Sigmoid colon (tissue), 4 donors: ENCODE results near the gene EXOC1.

Experiments
- POLR2A ChIP-seq, 2 donors: fragments of 450-650 bp; IDR thresholded peaks; one replicate each; pipeline ENCODE4 v1.6.1; 2016; ENCODE audit warnings: antibody characterized with exemption in 2 of 2, mild to moderate bottlenecking in 2 of 2, moderate library complexity in 2 of 2
- POLR2AphosphoS5 ChIP-seq, 4 donors: sonication (generic); formaldehyde crosslinking; IDR thresholded peaks; one replicate each; pipeline ENCODE4 v1.6.1; 2017; ENCODE audit warnings: antibody characterized with exemption in 4 of 4
- TF ChIP-seq, protein P1 (sequence below), 4 experiments: fragments of 450-650 bp in 3 of 4; fragments of 200-600 bp in 1 of 4; IDR thresholded peaks; one replicate each; pipeline ENCODE4 v1.5.1; 2016 to 2019; ENCODE audit warnings: antibody characterized with exemption in 4 of 4, mild to moderate bottlenecking in 3 of 4, moderate library complexity in 2 of 4

DNA sequence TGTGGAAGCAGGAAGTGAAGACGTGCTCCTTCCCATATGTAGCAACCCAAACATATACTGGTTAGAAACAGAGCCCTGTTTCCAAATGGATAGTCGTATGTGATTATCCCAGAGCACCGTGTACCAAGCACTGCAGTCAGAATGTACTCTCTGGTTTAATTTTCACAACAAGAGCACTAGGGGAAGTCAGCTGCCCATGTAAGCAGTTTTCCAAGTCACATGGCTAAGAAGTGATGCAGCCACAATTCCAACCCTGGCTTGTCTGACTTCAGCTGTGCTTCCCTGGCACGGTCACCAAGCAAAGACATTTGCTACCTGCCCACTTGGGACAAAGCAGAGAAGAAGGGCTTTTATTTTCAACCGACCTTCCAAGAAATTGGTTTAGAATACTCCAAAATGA lies 67.1 kb downstream of the EXOC1 start:
- TF ChIP-seq POLR2AphosphoS5 (IDR thresholded peaks at IDR 0.05): no peak
- TF ChIP-seq, protein P1, sequence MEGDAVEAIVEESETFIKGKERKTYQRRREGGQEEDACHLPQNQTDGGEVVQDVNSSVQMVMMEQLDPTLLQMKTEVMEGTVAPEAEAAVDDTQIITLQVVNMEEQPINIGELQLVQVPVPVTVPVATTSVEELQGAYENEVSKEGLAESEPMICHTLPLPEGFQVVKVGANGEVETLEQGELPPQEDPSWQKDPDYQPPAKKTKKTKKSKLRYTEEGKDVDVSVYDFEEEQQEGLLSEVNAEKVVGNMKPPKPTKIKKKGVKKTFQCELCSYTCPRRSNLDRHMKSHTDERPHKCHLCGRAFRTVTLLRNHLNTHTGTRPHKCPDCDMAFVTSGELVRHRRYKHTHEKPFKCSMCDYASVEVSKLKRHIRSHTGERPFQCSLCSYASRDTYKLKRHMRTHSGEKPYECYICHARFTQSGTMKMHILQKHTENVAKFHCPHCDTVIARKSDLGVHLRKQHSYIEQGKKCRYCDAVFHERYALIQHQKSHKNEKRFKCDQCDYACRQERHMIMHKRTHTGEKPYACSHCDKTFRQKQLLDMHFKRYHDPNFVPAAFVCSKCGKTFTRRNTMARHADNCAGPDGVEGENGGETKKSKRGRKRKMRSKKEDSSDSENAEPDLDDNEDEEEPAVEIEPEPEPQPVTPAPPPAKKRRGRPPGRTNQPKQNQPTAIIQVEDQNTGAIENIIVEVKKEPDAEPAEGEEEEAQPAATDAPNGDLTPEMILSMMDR (IDR thresholded peaks at IDR 0.05): no peak
- no peak for TF ChIP-seq POLR2A (IDR thresholded peaks at IDR 0.05)
